Measurements from ENCODE around the gene EXOC2.

Gene EXOC2

DNA sequence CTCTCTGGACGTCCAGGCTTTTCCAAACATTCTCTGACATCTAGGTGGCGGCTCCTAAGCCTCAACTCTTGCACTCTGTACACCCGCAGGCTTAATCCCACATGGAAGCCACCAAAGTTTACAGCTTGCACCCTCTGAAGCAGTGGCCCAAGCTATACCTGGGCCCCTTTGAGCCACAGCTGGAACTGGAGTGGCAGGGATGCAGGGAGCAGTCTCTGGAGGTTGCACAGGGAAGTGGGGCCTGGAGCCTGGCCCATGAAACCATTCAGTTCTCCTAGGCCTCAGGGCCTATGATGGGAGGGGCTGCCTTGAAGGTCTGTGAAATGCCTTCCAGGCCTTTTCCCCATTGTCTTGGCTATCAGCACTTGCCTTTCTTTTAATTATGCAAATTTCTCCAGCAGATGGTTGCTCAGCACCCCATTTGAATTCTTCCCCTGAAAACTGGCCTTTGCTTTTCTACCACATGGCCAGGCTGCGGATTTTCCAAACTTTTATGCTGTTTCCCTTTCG lies 236.5 kb downstream of the EXOC2 start:
- H3K9me3 ChIP-seq (ENCODE audit: control insufficient read depth, low read length), result no peaks in the 10 kb centered on the region
- H2AFZ ChIP-seq, result no peak overlapping the region
- no peaks in the 10 kb centered on the region for H3K36me3 ChIP-seq (ENCODE audit: control insufficient read depth, insufficient read depth, low read length)
- no peak overlapping the region for H3K4me2 ChIP-seq (ENCODE audit: low read length)
- no peak overlapping the region for H3K9ac ChIP-seq
- H3K4me1 ChIP-seq, result no peaks in the 10 kb centered on the region
- no peak overlapping the region for H3K4me3 ChIP-seq (ENCODE audit: low read depth, low read length)
- H3K27ac ChIP-seq, result no peak overlapping the region
- no peaks in the 10 kb centered on the region for H3K27me3 ChIP-seq (ENCODE audit: control insufficient read depth, insufficient read depth, low read length)
- TF ChIP-seq, protein P1, sequence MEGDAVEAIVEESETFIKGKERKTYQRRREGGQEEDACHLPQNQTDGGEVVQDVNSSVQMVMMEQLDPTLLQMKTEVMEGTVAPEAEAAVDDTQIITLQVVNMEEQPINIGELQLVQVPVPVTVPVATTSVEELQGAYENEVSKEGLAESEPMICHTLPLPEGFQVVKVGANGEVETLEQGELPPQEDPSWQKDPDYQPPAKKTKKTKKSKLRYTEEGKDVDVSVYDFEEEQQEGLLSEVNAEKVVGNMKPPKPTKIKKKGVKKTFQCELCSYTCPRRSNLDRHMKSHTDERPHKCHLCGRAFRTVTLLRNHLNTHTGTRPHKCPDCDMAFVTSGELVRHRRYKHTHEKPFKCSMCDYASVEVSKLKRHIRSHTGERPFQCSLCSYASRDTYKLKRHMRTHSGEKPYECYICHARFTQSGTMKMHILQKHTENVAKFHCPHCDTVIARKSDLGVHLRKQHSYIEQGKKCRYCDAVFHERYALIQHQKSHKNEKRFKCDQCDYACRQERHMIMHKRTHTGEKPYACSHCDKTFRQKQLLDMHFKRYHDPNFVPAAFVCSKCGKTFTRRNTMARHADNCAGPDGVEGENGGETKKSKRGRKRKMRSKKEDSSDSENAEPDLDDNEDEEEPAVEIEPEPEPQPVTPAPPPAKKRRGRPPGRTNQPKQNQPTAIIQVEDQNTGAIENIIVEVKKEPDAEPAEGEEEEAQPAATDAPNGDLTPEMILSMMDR (IDR thresholded peaks at IDR 0.05), result no peak
- H3K79me2 ChIP-seq, result no peaks in the 10 kb centered on the region

DNA sequence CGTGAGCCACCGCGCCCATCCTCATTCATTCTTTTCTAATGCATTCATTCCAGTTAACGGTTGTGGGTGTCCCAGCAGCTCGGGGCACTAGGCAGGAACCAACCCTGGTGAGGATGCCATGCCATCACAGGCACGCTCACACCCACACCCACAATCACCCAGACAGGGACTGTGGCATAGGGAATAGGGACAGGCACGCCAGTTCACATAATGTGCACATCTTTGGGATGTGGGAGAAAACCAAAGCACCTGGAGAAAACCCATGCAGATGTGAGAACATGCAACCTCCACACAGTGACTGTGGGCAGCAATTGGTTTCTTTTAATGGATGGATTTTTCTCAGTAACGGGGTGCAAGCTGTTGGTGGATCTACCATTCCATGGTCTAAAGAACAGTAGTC lies 237.1 kb downstream of the EXOC2 start:
- Histone ChIP-seq H3K9ac (no peak overlapping the region), H3K36me3 (ENCODE audit: control insufficient read depth, insufficient read depth, low read length) (no peaks in the 10 kb centered on the region), H2AFZ (no peak overlapping the region), H3K4me1 (no peaks in the 10 kb centered on the region), H3K27ac (no peak overlapping the region), H3K79me2 (no peaks in the 10 kb centered on the region), H3K4me3 (ENCODE audit: low read depth, low read length) (no peak overlapping the region), H3K27me3 (ENCODE audit: control insufficient read depth, insufficient read depth, low read length) (no peaks in the 10 kb centered on the region), H3K9me3 (ENCODE audit: control insufficient read depth, low read length) (no peaks in the 10 kb centered on the region), H3K4me2 (ENCODE audit: low read length) (no peak overlapping the region)
- TF ChIP-seq, protein P1 (IDR thresholded peaks at IDR 0.05), result no peak

DNA sequence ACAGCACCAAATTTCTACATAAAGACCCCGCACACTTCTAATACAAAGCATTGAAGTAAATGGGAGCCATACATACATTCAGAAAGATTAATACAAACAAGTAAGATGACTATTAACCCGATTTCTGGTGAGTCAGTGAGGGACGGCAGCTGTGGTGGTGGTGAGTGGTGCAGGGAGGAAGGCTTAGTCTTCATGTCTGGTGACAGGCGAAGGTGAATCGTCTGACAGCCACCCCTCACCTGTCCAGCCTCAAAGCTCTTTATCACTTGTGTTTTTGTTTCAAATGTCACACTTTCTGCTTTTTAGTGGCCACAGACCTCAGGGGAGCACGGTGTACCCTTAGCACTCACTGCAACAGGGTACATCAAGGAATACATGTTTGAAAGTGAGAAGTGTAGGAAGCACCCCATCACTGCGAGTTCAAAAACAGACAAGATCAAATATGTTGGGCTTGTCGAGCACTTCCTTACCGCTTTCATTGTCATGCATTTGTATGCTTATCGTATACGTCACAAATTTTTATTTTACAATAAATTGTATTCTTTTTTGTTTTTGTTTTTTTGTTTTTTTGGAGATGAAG lies 237.8 kb downstream of the EXOC2 start:
- Histone ChIP-seq H3K9ac (no peak overlapping the region), H2AFZ (no peak overlapping the region), H3K4me2 (ENCODE audit: low read length) (no peak overlapping the region), H3K9me3 (ENCODE audit: control insufficient read depth, low read length) (no peaks in the 10 kb centered on the region), H3K27ac (no peak overlapping the region), H3K4me3 (ENCODE audit: low read depth, low read length) (no peak overlapping the region), H3K79me2 (no peaks in the 10 kb centered on the region), H3K36me3 (ENCODE audit: control insufficient read depth, insufficient read depth, low read length) (no peaks in the 10 kb centered on the region), H3K4me1 (no peaks in the 10 kb centered on the region), H3K27me3 (ENCODE audit: control insufficient read depth, insufficient read depth, low read length) (no peaks in the 10 kb centered on the region)
- TF ChIP-seq, protein P1 (IDR thresholded peaks at IDR 0.05), result no peak

DNA sequence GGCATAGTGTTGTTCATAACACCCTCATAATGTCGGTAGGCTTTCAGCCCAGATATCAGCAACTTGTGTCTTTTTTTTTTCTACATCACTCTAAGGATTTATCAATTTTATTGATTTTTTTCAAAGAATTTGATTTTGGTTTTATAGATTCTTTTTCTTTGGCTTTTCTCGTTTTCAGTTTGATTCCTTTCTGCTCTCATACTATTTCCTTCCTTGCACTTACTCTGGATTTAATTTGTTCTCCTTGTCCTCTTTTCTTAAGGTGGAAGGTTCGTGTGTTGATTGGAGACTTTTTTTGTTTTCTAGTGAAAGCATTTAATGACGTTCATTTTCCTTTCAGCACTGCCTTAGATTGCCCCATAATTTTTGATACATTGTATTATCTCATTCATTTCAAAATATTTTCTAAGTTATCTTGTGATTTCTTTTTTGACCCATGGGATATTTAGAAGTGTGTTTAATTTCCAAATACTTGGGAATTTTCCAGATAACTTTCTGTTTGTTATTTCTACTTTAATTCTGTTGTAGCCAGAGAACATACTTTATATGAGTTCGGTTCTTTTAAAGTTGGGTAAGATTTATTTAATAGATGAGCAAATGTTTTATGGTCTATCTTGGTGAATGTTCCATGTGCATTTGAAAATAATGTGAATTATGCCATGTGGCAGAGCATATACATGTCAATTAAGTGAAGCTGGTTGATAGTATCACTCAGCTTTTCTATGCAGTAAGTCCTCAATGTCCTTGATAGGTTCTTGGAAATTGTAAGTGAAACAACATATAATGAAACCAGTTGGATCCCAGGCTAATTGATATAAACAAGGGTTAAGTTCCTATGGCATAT lies 238.6 kb downstream of the EXOC2 start:
- Histone ChIP-seq H2AFZ (no peak overlapping the region), H3K9ac (no peak overlapping the region), H3K4me3 (ENCODE audit: low read depth, low read length) (no peak overlapping the region), H3K9me3 (ENCODE audit: control insufficient read depth, low read length) (no peaks in the 10 kb centered on the region), H3K79me2 (no peaks in the 10 kb centered on the region), H3K4me1 (no peaks in the 10 kb centered on the region), H3K36me3 (ENCODE audit: control insufficient read depth, insufficient read depth, low read length) (no peaks in the 10 kb centered on the region), H3K27ac (no peak overlapping the region), H3K27me3 (ENCODE audit: control insufficient read depth, insufficient read depth, low read length) (no peaks in the 10 kb centered on the region), H3K4me2 (ENCODE audit: low read length) (no peak overlapping the region)
- TF ChIP-seq, protein P1 (IDR thresholded peaks at IDR 0.05), result no peak

Data from parathyroid adenoma (tissue), 2 donors.